ENCODE measurements around the gene ALPL.

The ALPL gene

DNA sequence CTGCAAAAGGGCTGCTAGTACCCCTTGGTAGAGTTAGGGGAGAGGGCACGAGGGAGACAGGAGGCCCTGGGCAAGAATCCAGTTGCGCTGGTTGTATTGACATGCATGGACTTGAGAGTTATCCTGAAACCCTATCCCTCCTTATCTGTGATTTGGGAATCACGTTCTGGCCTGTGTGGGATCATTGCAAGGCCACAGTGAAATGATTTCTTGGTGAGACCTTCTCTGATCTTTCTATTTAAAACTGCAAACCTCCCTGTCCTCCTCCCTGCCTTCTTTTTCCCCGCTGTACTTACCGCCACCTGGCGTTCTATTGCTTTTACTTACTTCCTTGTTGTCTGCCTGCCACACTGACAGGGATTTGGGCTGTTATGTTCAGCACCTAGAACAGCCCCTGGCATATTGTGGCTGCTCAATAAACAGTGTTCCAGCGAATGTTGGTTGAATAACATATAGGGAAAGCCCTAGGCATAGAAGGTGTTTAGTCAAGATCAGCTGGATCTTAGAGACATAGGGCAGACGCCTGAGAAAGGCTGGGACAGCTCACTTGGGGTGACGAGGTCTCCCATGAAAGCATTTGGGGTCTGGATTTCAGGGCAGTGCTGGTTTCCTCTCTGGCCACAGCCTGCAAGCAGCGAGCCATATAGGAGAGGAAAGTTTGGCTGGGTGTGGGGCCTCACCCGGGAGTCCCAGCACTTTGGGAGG lies 25.6 kb downstream of the ALPL start:
- ATAC-seq (ENCODE audit: low read depth) (peak; percentile 84), DNase-seq (ENCODE audit: low spot score) (no peak)

DNA sequence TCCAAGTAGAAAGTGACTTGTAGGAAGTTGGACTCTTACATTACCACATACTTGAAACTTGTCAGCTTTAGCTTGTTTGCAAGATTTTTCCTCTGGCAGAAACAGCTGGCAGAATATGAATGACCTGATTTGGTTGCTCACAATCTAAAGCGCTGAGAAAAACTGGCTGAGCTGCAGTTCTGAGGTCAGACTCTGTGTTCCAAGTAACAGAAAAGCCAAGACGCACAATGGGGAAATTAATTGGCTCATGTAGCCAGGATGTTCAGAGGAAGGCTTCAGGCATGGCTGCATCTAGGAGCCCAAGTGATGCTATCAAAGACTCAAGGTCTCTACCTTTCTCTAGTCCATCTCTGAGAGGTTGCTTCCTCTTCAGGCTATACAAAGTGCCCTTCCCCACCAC lies 27.0 kb downstream of the ALPL start:
- Histone ChIP-seq H3K27me3 (ENCODE audit: insufficient read depth, poor library complexity, severe bottlenecking) (no peaks in the 10 kb centered on the region), H3K9me3 (ENCODE audit: severe bottlenecking) (no peaks in the 10 kb centered on the region), H3K36me3 (ENCODE audit: low read depth) (no peaks in the 10 kb centered on the region), H3K4me1 (ENCODE audit: insufficient read depth, poor library complexity, severe bottlenecking) (no peaks in the 10 kb centered on the region), H3K27ac (ENCODE audit: poor library complexity, severe bottlenecking) (no peak overlapping the region), H3K4me3 (ENCODE audit: severe bottlenecking) (no peak overlapping the region)
- DNase-seq (ENCODE audit: low spot score) = no peak
- no peak for ATAC-seq (ENCODE audit: low read depth)
- no peak for TF ChIP-seq CTCF (IDR thresholded peaks at IDR 0.05; ENCODE audit: poor library complexity, severe bottlenecking)

More for the DNA sequence above, 25.6 kb downstream of the ALPL start:
- H3K27me3 ChIP-seq (ENCODE audit: insufficient read depth, poor library complexity, severe bottlenecking) = no peaks in the 10 kb centered on the region
- no peak overlapping the region for H3K4me3 ChIP-seq (ENCODE audit: severe bottlenecking)
- H3K27ac ChIP-seq (ENCODE audit: poor library complexity, severe bottlenecking) = no peak overlapping the region
- TF ChIP-seq CTCF (IDR thresholded peaks at IDR 0.05; ENCODE audit: poor library complexity, severe bottlenecking) = peak; percentile 70
- H3K9me3 ChIP-seq (ENCODE audit: severe bottlenecking) = no peaks in the 10 kb centered on the region
- H3K36me3 ChIP-seq (ENCODE audit: low read depth) = no peaks in the 10 kb centered on the region
- H3K4me1 ChIP-seq (ENCODE audit: insufficient read depth, poor library complexity, severe bottlenecking) = no peaks in the 10 kb centered on the region

GRCh38 chr1:21537511-21537931 lies 28.3 kb downstream of the ALPL start:
- Histone ChIP-seq H3K27me3 (ENCODE audit: insufficient read depth, poor library complexity, severe bottlenecking) (no peaks in the 10 kb centered on the region), H3K27ac (ENCODE audit: poor library complexity, severe bottlenecking) (no peak overlapping the region), H3K4me1 (ENCODE audit: insufficient read depth, poor library complexity, severe bottlenecking) (no peaks in the 10 kb centered on the region), H3K9me3 (ENCODE audit: severe bottlenecking) (no peaks in the 10 kb centered on the region), H3K4me3 (ENCODE audit: severe bottlenecking) (no peak overlapping the region), H3K36me3 (ENCODE audit: low read depth) (no peaks in the 10 kb centered on the region)
- ATAC-seq (ENCODE audit: low read depth) (no peak), DNase-seq (ENCODE audit: low spot score) (no peak)
- no peak for TF ChIP-seq CTCF (IDR thresholded peaks at IDR 0.05; ENCODE audit: poor library complexity, severe bottlenecking)

GRCh38 chr1:21537932-21538630 lies 28.9 kb downstream of the ALPL start:
- Histone ChIP-seq H3K27ac (ENCODE audit: poor library complexity, severe bottlenecking) (no peak overlapping the region), H3K9me3 (ENCODE audit: severe bottlenecking) (no peaks in the 10 kb centered on the region), H3K4me3 (ENCODE audit: severe bottlenecking) (no peak overlapping the region), H3K4me1 (ENCODE audit: insufficient read depth, poor library complexity, severe bottlenecking) (no peaks in the 10 kb centered on the region), H3K36me3 (ENCODE audit: low read depth) (no peaks in the 10 kb centered on the region), H3K27me3 (ENCODE audit: insufficient read depth, poor library complexity, severe bottlenecking) (no peaks in the 10 kb centered on the region)
- DNase-seq (ENCODE audit: low spot score) = no peak
- TF ChIP-seq CTCF (IDR thresholded peaks at IDR 0.05; ENCODE audit: poor library complexity, severe bottlenecking) = no peak
- no peak for ATAC-seq (ENCODE audit: low read depth)

DNA sequence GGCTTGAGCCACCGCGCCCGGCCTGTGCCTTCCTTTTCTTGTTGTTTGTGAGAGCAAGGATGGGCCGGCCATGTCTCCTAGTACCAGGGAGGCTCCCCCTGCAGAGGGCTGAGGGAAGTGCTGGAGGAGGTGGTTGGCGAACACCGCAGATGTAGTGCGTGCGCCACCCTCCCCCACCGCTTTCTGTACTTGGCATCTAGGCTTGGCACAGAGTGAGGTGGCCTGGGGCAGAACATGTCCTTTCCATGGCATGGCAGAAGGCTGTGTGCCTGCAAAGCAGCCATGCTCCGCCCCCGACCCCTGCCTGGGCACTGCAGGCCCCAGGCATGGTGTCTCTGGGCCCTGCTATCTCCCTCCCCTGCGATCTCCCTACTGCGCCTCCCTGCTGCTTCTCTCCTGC lies 30.7 kb downstream of the ALPL start:
- DNase-seq (ENCODE audit: low spot score) (no peak), ATAC-seq (ENCODE audit: low read depth) (peak; percentile 67; the same call in 2 of the 3 replicates)
- peak; percentile 30 for TF ChIP-seq CTCF (IDR thresholded peaks at IDR 0.05; ENCODE audit: poor library complexity, severe bottlenecking)
- no peaks in the 10 kb centered on the region for H3K36me3 ChIP-seq (ENCODE audit: low read depth)
- H3K4me1 ChIP-seq (ENCODE audit: insufficient read depth, poor library complexity, severe bottlenecking) = no peaks in the 10 kb centered on the region
- no peaks in the 10 kb centered on the region for H3K27me3 ChIP-seq (ENCODE audit: insufficient read depth, poor library complexity, severe bottlenecking)
- H3K4me3 ChIP-seq (ENCODE audit: severe bottlenecking) = no peak overlapping the region
- H3K9me3 ChIP-seq (ENCODE audit: severe bottlenecking) = no peaks in the 10 kb centered on the region
- no peak overlapping the region for H3K27ac ChIP-seq (ENCODE audit: poor library complexity, severe bottlenecking)
